ENCODE measurements around the gene OOSP4B. TPM values are rescaled to one million over a fixed set of nuclear protein-coding genes. Genes with fewer than 3 reads are reported as not detected.
"Not testable (repeated sequence)": the region's sequence is repeated elsewhere in the genome, so short reads cannot be mapped to it uniquely, and the experiment has no call there.

The OOSP4B gene
- total and polyA plus RNA-seq, 2 of the 8 experiments (the other 6 are each of a cell fraction or from before 2014, with no cell fraction given) = not detected

GRCh38 chr11:60018058-60018457, 1.1 kb downstream of the OOSP4B start (continued):
- no peak for TF ChIP-seq MAX (IDR thresholded peaks at IDR 0.05)
- TF ChIP-seq EGR1 (IDR thresholded peaks at IDR 0.05; ENCODE audit: borderline replicate concordance, low read depth, low read length) = no peak
- no peak for TF ChIP-seq KDM1A (IDR thresholded peaks at IDR 0.05; ENCODE audit: borderline replicate concordance, low read length)

GRCh38 chr11:60020376-60020775, 3.4 kb downstream of the OOSP4B start:
- H2BK5ac ChIP-seq (ENCODE audit: low read depth, low read length); H2BK12ac ChIP-seq (ENCODE audit: low read depth, low read length); H3K79me2 ChIP-seq (ENCODE audit: control insufficient read depth in 1 of 2, insufficient read depth in 2 of 2, low read length in 2 of 2); H2AK5ac ChIP-seq (ENCODE audit: low read depth, low read length); H4K91ac ChIP-seq (replicated peaks; ENCODE audit: insufficient read length, low read length); H3K4me2 ChIP-seq (ENCODE audit: insufficient read depth in 1 of 2, low read depth in 2 of 2, low read length in 2 of 2); H2BK120ac ChIP-seq (replicated peaks; ENCODE audit: low read depth, low read length); H3K79me1 ChIP-seq (ENCODE audit: low read depth, low read length); H2BK20ac ChIP-seq (ENCODE audit: low read length); H3K9ac ChIP-seq (replicated peaks in 1 of 4; ENCODE audit: extremely low read depth in 1 of 4, low read depth in 3 of 4, low read length in 3 of 4); H3K27ac ChIP-seq (ENCODE audit: low read depth, low read length); H4K20me1 ChIP-seq (replicated peaks in 1 of 2; ENCODE audit: control insufficient read depth in 1 of 2, insufficient read depth in 2 of 2, low read length in 2 of 2); FAIRE-seq; H2AFZ ChIP-seq (ENCODE audit: low read length); H3K4me1 ChIP-seq (replicated peaks in 1 of 4; ENCODE audit: control insufficient read depth in 3 of 4, insufficient read depth in 4 of 4, low read length in 3 of 4); DNase-seq (ENCODE audit: low read depth in 1 of 2, low spot score in 2 of 2); POLR2A ChIA-PET (ENCODE audit: partially characterized antibody); H4K8ac ChIP-seq (ENCODE audit: extremely low read depth, insufficient read depth, low read length); H3K14ac ChIP-seq (ENCODE audit: insufficient read length); H3K56ac ChIP-seq (replicated peaks; ENCODE audit: insufficient read length, low read depth, low read length); H4K5ac ChIP-seq (ENCODE audit: insufficient read length, low read depth, low read length); H3K18ac ChIP-seq (ENCODE audit: extremely low read depth, low read length); H3K36me3 ChIP-seq (ENCODE audit: control insufficient read depth in 2 of 4, insufficient read depth in 4 of 4, low read length in 3 of 4); H3K23ac ChIP-seq (ENCODE audit: insufficient read length); H3K23me2 ChIP-seq (ENCODE audit: low read depth, low read length); H3K4ac ChIP-seq (replicated peaks; ENCODE audit: insufficient read length, low read depth, low read length); H3K27me3 ChIP-seq (replicated peaks in 1 of 4; ENCODE audit: control insufficient read depth in 3 of 4, extremely low read depth in 1 of 4, insufficient read depth in 3 of 4, low read length in 3 of 4); H3K4me3 ChIP-seq (ENCODE audit: extremely low read depth in 1 of 4, insufficient read depth in 2 of 4, low read depth in 3 of 4, low read length in 4 of 4); H3K9me3 ChIP-seq (ENCODE audit: insufficient read depth in 2 of 2, low read depth in 1 of 2, low read length in 1 of 2); H2BK15ac ChIP-seq (ENCODE audit: low read length): not testable (repeated sequence)
- 100% methylated on average over 10 of the region's 27 CpGs; no CpG with 5 or more reads in 1 of the 2 experiments for whole genome bisulfite sequencing, 2 experiments (ENCODE audit: extremely low coverage in 1 of 2, insufficient coverage in 1 of 2, insufficient read length in 1 of 2, insufficient replicate concordance in 2 of 2, low coverage in 1 of 2, low lambda C conversion rate in 2 of 2, missing lambda C conversion rate in 1 of 2)
- CTCF ChIA-PET (ENCODE audit: partially characterized antibody) = interaction anchor here (1.2 kb wide), 1 partner anchor 12 kb away, joined by 3 read pairs; no protein-coding TSS in a partner anchor

Measured in H1 (cell line).